Measurements from ENCODE around the gene EFCAB6. TPM values are rescaled to one million over a fixed set of nuclear protein-coding genes. Genes with fewer than 3 reads are reported as not detected.
A peak's percentile ranks its signal among the peaks of the same experiment; 100 is the strongest.

Gene EFCAB6
- total and polyA plus RNA-seq, 4 donors, result 1.7 to 15.4 (median 7.6) TPM

GRCh38 chr22:43571181-43571580, 240.9 kb downstream of the EFCAB6 start:
- WGBS, 2 donors, result 74 to 79% methylated on average over 4 of the region's 4 CpGs
- H3K27me3 ChIP-seq (ENCODE audit: control insufficient read depth in 3 of 3, insufficient read depth in 3 of 3, low read length in 2 of 3), result no peaks in the 10 kb centered on the region
- H3K9me3 ChIP-seq (ENCODE audit: control insufficient read depth in 4 of 4, insufficient read depth in 3 of 4, low read length in 3 of 4), result peaks cover 0 to 1% (median 0%) of the 10 kb centered on the region in 4 donors
- no peak overlapping the region for H3K27ac ChIP-seq (ENCODE audit: low read depth in 1 of 2, low read length in 1 of 2)
- no peak overlapping the region for H3K4me3 ChIP-seq
- H3K4me1 ChIP-seq (ENCODE audit: control insufficient read depth in 5 of 5, insufficient read depth in 5 of 5, low read length in 5 of 5), result no peaks in the 10 kb centered on the region
- ATAC-seq (ENCODE audit: insufficient read depth, low FRiP score), result no peak
- peak overlapping the region in 1 of 2 donors; percentile 23 for H3K9ac ChIP-seq (ENCODE audit: insufficient read depth in 1 of 2, low read length in 2 of 2)
- H3K36me3 ChIP-seq (ENCODE audit: control insufficient read depth in 4 of 4, insufficient read depth in 4 of 4, low read length in 4 of 4), result no peaks in the 10 kb centered on the region
- TF ChIP-seq, protein P1, sequence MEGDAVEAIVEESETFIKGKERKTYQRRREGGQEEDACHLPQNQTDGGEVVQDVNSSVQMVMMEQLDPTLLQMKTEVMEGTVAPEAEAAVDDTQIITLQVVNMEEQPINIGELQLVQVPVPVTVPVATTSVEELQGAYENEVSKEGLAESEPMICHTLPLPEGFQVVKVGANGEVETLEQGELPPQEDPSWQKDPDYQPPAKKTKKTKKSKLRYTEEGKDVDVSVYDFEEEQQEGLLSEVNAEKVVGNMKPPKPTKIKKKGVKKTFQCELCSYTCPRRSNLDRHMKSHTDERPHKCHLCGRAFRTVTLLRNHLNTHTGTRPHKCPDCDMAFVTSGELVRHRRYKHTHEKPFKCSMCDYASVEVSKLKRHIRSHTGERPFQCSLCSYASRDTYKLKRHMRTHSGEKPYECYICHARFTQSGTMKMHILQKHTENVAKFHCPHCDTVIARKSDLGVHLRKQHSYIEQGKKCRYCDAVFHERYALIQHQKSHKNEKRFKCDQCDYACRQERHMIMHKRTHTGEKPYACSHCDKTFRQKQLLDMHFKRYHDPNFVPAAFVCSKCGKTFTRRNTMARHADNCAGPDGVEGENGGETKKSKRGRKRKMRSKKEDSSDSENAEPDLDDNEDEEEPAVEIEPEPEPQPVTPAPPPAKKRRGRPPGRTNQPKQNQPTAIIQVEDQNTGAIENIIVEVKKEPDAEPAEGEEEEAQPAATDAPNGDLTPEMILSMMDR (IDR thresholded peaks at IDR 0.05; ENCODE audit: control extremely low read depth, extremely low read depth), result no peak
- DNase-seq, result no peak

- WGBS, 2 donors, result 54 to 64% methylated on average over 14 of the region's 14 CpGs
- TF ChIP-seq, protein P1 (IDR thresholded peaks at IDR 0.05; ENCODE audit: control extremely low read depth, extremely low read depth), result no peak
- no peak overlapping the region for H3K4me3 ChIP-seq
- peak in 1 of 3 donors; percentile 19 for DNase-seq
- no peak for ATAC-seq (ENCODE audit: insufficient read depth, low FRiP score)
- H3K27ac ChIP-seq (ENCODE audit: low read depth in 1 of 2, low read length in 1 of 2), result no peak overlapping the region
- H3K36me3 ChIP-seq (ENCODE audit: control insufficient read depth in 4 of 4, insufficient read depth in 4 of 4, low read length in 4 of 4), result no peaks in the 10 kb centered on the region
- H3K27me3 ChIP-seq (ENCODE audit: control insufficient read depth in 3 of 3, insufficient read depth in 3 of 3, low read length in 2 of 3), result no peaks in the 10 kb centered on the region
- H3K9ac ChIP-seq (ENCODE audit: insufficient read depth in 1 of 2, low read length in 2 of 2), result no peak overlapping the region
- no peaks in the 10 kb centered on the region for H3K4me1 ChIP-seq (ENCODE audit: control insufficient read depth in 5 of 5, insufficient read depth in 5 of 5, low read length in 5 of 5)
- peaks cover 0 to 1% (median 0%) of the 10 kb centered on the region in 4 donors for H3K9me3 ChIP-seq (ENCODE audit: control insufficient read depth in 4 of 4, insufficient read depth in 3 of 4, low read length in 3 of 4)
Observed at GRCh38 chr22:43570531-43571165, 241.5 kb downstream of the EFCAB6 start.

DNA sequence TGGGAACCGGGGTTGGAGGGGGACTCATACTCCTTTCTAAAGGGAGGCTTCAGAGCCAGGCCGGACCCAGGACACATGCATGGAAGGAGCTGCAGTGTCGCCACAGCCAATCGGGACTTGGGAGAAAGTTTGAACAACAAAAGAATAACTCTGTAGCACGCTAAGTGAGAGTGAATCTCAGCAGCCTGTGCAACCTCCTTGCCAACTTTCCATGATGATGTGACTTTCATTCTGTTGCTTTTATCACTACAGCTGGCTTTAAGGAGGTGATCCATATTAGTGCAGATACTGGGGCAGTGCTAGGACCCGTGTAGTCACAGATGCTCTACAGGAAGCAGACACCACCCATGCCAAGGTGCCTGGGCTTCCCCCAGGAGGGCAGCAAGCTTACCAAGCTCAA, 243.0 kb downstream of the EFCAB6 start:
- Histone ChIP-seq H3K9ac (ENCODE audit: insufficient read depth in 1 of 2, low read length in 2 of 2) (no peak overlapping the region), H3K9me3 (ENCODE audit: control insufficient read depth in 4 of 4, insufficient read depth in 3 of 4, low read length in 3 of 4) (peaks cover 0 to 1% (median 0%) of the 10 kb centered on the region in 4 donors), H3K36me3 (ENCODE audit: control insufficient read depth in 4 of 4, insufficient read depth in 4 of 4, low read length in 4 of 4) (no peaks in the 10 kb centered on the region), H3K4me1 (ENCODE audit: control insufficient read depth in 5 of 5, insufficient read depth in 5 of 5, low read length in 5 of 5) (no peaks in the 10 kb centered on the region), H3K4me3 (no peak overlapping the region), H3K27ac (ENCODE audit: low read depth in 1 of 2, low read length in 1 of 2) (no peak overlapping the region), H3K27me3 (ENCODE audit: control insufficient read depth in 3 of 3, insufficient read depth in 3 of 3, low read length in 2 of 3) (no peaks in the 10 kb centered on the region)
- DNase-seq (peak; percentile 45 to 76 (median 62)), ATAC-seq (ENCODE audit: insufficient read depth, low FRiP score) (no peak)
- 85 to 96% methylated on average over 6 of the region's 6 CpGs for WGBS, 2 donors
- TF ChIP-seq, protein P1 (IDR thresholded peaks at IDR 0.05; ENCODE audit: control extremely low read depth, extremely low read depth), result no peak
